HG03175 (cell line): Measurements from ENCODE around the gene CNTNAP2.
"Not testable (repeated sequence)": the region's sequence is repeated elsewhere in the genome, so short reads cannot be mapped to it uniquely, and the experiment has no call there.

ENCODE experiments used
- ATAC-seq: cut with Tn5 transposase; IDR thresholded peaks from one replicate; pipeline ENCODE4 v1.9.1; 2021; ENCODE audit warnings: mild to moderate bottlenecking, moderate library complexity; ENCODE audit not compliant: unreplicated experiment

The CNTNAP2 gene

DNA sequence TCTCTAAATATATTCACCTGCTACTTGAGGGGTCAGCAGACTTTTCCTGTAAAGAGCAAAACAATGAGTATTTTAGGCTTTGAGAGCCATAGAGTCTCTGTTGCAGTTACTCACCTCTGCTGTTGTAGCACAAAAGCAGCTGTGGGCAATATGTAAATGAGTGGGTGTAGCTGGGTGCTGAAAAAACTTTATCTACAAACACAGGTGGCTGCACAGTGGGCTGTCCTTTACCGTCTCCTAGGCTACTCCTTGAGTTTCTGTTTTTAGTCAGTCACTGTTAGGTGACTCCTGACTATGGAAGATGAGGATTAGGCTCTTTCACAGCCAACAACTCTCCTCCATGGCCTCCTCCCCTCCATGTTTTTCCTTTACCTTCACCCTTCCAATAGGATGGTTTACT lies 2187.9 kb downstream of the CNTNAP2 start:
- ATAC-seq = no peak

GRCh38 chr7:148306759-148307158 lies 2190.2 kb downstream of the CNTNAP2 start:
- ATAC-seq = no peak

DNA sequence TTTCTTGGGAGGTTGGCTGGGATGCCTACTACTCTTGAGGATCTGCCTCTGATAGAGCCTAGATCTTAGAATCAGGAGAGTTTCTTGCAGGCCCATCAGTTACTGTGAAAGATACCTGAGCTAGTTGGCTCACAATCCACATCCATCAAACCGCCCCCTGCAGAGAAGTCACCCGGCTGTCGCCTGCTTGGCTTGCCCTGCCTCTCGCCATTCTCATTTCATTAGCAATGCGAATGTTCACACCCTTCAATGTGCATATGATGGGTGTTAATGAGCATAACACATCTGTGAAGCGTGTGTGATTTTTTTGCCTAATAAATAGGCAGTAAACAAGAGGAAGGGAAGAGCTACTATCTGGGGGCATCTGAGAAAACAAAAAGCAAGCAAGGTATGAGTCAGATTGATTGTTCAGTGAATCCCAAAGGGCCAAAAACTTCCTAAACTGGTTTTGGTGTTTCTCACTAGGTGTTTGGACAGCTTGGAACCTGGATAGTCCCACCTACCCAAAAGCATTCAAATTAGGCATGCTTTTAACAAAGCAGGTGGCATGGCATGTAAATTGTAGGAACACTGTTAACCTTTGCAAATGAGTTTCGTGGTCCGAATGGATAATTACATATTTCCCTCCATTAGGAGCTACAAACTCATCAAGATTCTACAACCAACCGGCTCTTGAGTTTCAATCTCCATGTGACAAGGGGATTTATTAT lies 2201.7 kb downstream of the CNTNAP2 start:
- no peak for ATAC-seq

DNA sequence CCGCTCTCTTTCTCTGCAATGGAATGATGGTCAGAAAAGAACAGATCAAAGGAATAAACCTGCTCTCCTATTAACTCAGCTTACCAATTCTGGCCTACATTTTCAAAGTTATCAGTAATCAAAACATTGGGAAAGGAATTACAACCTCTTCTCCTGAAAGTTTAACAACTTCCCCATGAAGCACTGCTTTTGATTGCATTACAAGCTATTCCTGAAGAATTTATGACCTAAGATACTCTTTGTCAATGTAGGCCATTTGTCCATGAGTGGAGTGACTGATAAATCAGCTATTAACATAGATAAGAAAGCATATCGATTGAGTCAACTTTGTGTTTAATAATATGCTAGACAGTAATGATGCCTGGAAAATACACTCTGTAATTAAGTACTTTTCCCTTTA lies 2202.2 kb downstream of the CNTNAP2 start:
- ATAC-seq = no peak

- no peak for ATAC-seq
These were observed 2202.8 kb downstream of the CNTNAP2 start for GRCh38 chr7:148319316-148319808.

DNA sequence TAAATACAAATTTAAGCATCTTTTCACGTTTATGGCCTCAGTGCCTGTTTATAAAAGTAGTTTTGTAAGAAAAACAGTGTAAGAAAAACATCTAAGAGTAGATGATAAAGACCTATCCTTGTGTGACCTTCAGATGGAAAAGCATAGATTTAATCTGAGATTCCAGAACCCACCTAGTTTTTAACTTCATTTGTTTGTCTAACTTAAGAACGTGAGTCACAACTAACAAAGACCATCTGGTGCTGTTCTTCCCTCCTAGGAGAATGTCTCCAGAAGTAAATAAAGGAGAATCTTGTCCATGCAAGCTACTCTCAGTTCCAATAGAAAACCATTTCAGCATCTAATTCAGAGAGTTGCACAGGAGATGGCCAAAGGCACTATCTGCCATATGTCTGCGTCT lies 2208.6 kb downstream of the CNTNAP2 start:
- no peak for ATAC-seq

DNA sequence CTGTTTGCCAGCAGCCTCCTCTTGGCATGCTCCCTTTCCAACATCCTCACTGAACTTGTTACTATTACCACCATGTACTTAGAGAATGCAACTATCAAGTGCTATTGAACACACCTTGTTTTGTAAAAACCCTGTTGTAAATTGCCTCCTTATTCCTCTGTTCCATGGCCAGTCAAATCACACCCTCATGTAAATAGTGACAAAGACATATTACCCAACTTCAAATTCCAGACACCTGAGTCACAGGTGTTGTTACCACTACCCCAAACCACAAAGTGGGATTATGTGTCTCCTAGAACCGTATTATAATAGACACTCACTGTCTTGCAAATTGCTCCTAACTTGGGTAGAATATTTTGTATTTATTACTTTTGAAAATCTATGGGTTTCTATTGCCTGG lies 2210.8 kb downstream of the CNTNAP2 start:
- no peak for ATAC-seq

- ATAC-seq = no peak
These were observed 2212.3 kb downstream of the CNTNAP2 start for GRCh38 chr7:148328906-148329305.

GRCh38 chr7:148330124-148330818 lies 2213.7 kb downstream of the CNTNAP2 start:
- ATAC-seq = no peak

- ATAC-seq = no peak
These were observed 2214.2 kb downstream of the CNTNAP2 start for GRCh38 chr7:148330822-148331221.

GRCh38 chr7:148331456-148331855 lies 2214.9 kb downstream of the CNTNAP2 start:
- not testable (repeated sequence) for ATAC-seq

- ATAC-seq = no peak
These were observed 2215.9 kb downstream of the CNTNAP2 start for GRCh38 chr7:148332191-148333186.

- no peak for ATAC-seq
These were observed 2217.9 kb downstream of the CNTNAP2 start for GRCh38 chr7:148334441-148334956.

- no peak for ATAC-seq
These were observed 2218.5 kb downstream of the CNTNAP2 start for GRCh38 chr7:148334959-148335577.

DNA sequence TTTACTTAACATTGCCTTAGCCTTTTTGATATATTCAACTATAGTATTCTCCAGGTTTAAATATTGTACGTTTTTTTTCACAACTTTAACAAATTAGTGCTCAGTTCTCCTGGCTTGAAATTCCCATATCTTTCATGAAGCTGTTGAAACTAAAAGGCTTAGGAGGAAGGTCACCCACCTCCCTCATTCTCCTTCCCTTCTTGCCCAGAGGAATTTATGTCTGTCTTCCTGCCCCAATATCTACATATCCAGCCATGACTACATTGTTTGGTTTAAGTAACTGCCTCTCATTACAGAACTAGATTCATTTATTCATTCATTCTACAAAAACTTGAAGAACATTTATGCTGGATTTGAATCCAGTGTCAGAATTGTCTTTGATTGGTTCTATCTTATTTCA lies 2219.2 kb downstream of the CNTNAP2 start:
- no peak for ATAC-seq

DNA sequence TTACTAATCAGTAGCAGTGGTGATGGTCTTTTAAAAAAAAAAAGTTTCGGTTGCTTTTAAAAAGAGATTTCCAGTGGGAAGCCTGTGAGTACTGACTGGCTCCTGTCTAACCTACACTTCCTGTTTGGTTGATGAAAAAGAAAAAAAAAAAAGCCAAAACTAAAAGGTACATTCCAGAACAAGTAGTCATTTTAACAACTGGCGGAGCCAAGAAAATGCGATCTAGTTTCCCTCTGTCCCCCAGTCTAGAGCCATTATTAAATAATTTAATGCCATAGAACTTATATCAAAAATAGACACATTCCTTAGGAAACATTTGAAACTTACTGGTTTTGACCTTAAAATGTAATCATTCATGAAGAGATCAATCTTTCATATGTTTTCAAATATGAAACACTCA lies 2219.8 kb downstream of the CNTNAP2 start:
- no peak for ATAC-seq

- no peak for ATAC-seq
These were observed 2220.8 kb downstream of the CNTNAP2 start for GRCh38 chr7:148337246-148337965.

DNA sequence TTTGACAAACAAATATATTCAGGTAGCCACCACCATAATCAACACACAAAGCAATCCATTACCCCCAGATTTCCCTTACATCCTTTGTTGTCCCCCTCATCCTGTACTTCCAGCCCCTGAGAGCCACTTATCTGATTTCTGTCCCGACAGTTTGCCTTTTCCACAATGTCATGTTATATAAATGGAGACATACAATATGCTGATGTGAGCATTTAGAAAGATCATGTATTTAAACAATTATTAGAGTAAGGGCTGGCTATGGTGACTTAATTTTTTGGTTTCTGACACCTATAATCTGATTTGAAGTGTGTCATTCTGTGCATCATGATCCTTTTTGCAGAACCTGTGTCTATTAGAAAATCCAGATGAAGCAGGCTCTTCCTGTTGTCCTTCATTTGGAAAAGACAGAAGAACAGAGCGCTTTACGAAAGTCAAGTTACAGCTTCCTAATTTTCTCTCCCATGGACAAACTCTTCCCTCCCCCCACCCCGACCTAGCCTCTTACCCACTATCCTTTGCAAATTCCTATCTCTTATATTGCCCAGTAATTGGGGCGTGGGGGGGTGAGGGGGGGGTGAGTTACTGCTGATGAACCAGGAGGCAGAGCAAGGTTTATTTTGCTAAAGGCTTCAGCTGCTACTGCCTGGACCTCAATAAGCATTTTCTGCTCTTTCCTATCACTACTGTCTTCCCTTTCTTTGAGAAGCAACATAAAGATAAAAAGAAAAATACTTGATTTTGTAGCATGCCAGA lies 2221.6 kb downstream of the CNTNAP2 start:
- ATAC-seq = no peak
